Measurements from ENCODE around the gene GLRA1. TPM values are rescaled to one million over a fixed set of nuclear protein-coding genes. Genes with fewer than 3 reads are reported as not detected.

GLRA1 gene
- total and polyA plus RNA-seq, 4 donors, result not detected

DNA sequence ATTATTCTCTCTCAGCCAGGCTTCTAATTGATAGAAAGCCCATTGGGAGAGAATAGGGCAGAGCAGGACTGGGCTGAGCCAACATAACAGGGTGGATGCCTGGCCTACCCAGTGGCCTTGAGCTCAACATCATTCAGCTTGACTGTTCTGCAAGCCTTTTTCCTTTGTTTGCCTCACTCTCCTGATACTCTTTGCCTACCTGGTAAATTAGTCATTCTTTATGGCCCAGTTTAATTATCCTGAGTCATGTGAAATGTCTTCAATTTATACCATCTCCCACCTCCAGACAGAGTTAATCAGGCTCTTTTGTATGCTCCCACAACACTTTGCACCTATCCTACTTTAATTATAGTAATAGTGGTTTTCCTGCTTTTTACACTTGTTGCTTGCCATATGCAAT, 13.6 kb downstream of the GLRA1 start:
- H3K9me3 ChIP-seq (ENCODE audit: control insufficient read depth in 4 of 4, low read length in 3 of 4), result no peaks in the 10 kb centered on the region
- peaks cover 0 to 3% (median 0%) of the 10 kb centered on the region in 4 donors for H3K27me3 ChIP-seq (ENCODE audit: control insufficient read depth in 4 of 4, insufficient read depth in 4 of 4, low read length in 3 of 4)
- no peak overlapping the region for H3K4me3 ChIP-seq (ENCODE audit: low read depth in 1 of 3, low read length in 3 of 3)
- DNase-seq (ENCODE audit: low spot score), result no peak
- H3K27ac ChIP-seq (ENCODE audit: low read depth in 1 of 2, low read length in 2 of 2), result no peak overlapping the region
- no peak overlapping the region for H3K9ac ChIP-seq (ENCODE audit: low read depth in 1 of 2, low read length in 2 of 2)
- H3K4me1 ChIP-seq (ENCODE audit: control insufficient read depth in 4 of 4, insufficient read depth in 4 of 4, low read length in 3 of 4), result no peaks in the 10 kb centered on the region
- H3K36me3 ChIP-seq (ENCODE audit: control insufficient read depth in 4 of 4, insufficient read depth in 3 of 4, low read depth in 1 of 4, low read length in 3 of 4), result no peaks in the 10 kb centered on the region
- TF ChIP-seq NR2F2 (IDR thresholded peaks at IDR 0.05), result no peak
- TF ChIP-seq, protein P1, sequence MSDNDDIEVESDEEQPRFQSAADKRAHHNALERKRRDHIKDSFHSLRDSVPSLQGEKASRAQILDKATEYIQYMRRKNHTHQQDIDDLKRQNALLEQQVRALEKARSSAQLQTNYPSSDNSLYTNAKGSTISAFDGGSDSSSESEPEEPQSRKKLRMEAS (IDR thresholded peaks at IDR 0.05), result no peak

DNA sequence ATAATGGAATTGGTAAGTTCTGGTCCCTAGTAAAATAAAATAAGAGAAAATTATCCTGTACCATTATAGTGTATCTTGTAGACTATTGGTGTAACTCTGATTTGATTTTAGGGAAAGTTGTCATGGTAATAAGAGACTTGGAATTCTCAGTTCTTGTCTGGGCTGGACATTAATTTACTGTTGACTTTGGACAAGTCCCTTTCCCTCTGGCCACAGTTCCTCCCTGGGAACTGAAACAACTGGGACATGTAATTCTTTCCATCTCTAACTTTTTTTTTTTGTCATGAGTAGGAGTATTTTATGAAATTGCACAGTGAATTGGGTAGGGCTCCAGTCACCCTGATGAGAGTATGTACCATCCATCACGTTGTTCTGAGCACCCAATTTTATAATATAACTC, 15.0 kb downstream of the GLRA1 start:
- DNase-seq (ENCODE audit: low spot score), result no peak
- Histone ChIP-seq H3K9me3 (ENCODE audit: control insufficient read depth in 4 of 4, low read length in 3 of 4) (no peaks in the 10 kb centered on the region), H3K36me3 (ENCODE audit: control insufficient read depth in 4 of 4, insufficient read depth in 3 of 4, low read depth in 1 of 4, low read length in 3 of 4) (no peaks in the 10 kb centered on the region), H3K27ac (ENCODE audit: low read depth in 1 of 2, low read length in 2 of 2) (no peak overlapping the region), H3K27me3 (ENCODE audit: control insufficient read depth in 4 of 4, insufficient read depth in 4 of 4, low read length in 3 of 4) (peaks cover 0 to 3% (median under 1%) of the 10 kb centered on the region in 4 donors), H3K4me1 (ENCODE audit: control insufficient read depth in 4 of 4, insufficient read depth in 4 of 4, low read length in 3 of 4) (no peaks in the 10 kb centered on the region), H3K9ac (ENCODE audit: low read depth in 1 of 2, low read length in 2 of 2) (no peak overlapping the region), H3K4me3 (ENCODE audit: low read depth in 1 of 3, low read length in 3 of 3) (no peak overlapping the region)
- TF ChIP-seq JUND (IDR thresholded peaks at IDR 0.05) (no peak), FOXA1 (IDR thresholded peaks at IDR 0.05) (no peak), EGR1 (IDR thresholded peaks at IDR 0.05; ENCODE audit: low read depth in 2 of 2) (no peak), NR2F2 (IDR thresholded peaks at IDR 0.05) (no peak), HNF4A (conservative IDR thresholded peaks at IDR 0.05) (no peak)
- WGBS, result 48% methylated on average over 1 of the region's 1 CpG

DNA sequence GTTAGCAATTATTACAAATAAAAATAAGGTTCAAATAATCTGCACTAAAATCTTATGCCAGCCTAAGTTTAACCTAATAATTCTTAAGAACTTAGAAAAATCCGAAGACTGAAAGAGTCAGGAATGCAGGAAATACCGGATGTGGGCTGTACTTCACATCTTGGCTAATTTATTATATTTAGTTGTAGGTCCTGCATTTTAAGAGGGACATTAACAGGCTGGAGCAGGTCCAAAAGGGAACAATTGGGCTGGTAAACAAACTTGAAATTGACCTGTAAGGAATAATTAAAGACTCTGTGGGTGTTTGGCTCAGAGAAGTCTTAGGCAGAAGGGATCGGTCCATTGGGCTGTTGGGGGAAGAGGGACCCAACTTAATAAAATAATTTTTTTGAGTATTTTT, 18.4 kb downstream of the GLRA1 start:
- 64% methylated on average over 3 of the region's 3 CpGs for WGBS
- Histone ChIP-seq H3K4me1 (ENCODE audit: control insufficient read depth in 4 of 4, insufficient read depth in 4 of 4, low read length in 3 of 4) (no peaks in the 10 kb centered on the region), H3K27ac (ENCODE audit: low read depth in 1 of 2, low read length in 2 of 2) (no peak overlapping the region), H3K4me3 (ENCODE audit: low read depth in 1 of 3, low read length in 3 of 3) (no peak overlapping the region), H3K9ac (ENCODE audit: low read depth in 1 of 2, low read length in 2 of 2) (no peak overlapping the region), H3K27me3 (ENCODE audit: control insufficient read depth in 4 of 4, insufficient read depth in 4 of 4, low read length in 3 of 4) (peaks cover 0 to 5% (median 0%) of the 10 kb centered on the region in 4 donors), H3K36me3 (ENCODE audit: control insufficient read depth in 4 of 4, insufficient read depth in 3 of 4, low read depth in 1 of 4, low read length in 3 of 4) (no peaks in the 10 kb centered on the region), H3K9me3 (ENCODE audit: control insufficient read depth in 4 of 4, low read length in 3 of 4) (no peaks in the 10 kb centered on the region)
- no peak for DNase-seq (ENCODE audit: low spot score)
- TF ChIP-seq JUND (IDR thresholded peaks at IDR 0.05) (no peak), RXRA (IDR thresholded peaks at IDR 0.05) (no peak), TAF1 (conservative IDR thresholded peaks at IDR 0.05) (no peak), RAD21 (IDR thresholded peaks at IDR 0.05) (no peak), HNF4G (IDR thresholded peaks at IDR 0.05) (no peak), FOXA2 (IDR thresholded peaks at IDR 0.05) (no peak), HNF4A (conservative IDR thresholded peaks at IDR 0.05) (no peak)
- TF ChIP-seq, protein P2, sequence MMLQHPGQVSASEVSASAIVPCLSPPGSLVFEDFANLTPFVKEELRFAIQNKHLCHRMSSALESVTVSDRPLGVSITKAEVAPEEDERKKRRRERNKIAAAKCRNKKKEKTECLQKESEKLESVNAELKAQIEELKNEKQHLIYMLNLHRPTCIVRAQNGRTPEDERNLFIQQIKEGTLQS (IDR thresholded peaks at IDR 0.05), result no peak

DNA sequence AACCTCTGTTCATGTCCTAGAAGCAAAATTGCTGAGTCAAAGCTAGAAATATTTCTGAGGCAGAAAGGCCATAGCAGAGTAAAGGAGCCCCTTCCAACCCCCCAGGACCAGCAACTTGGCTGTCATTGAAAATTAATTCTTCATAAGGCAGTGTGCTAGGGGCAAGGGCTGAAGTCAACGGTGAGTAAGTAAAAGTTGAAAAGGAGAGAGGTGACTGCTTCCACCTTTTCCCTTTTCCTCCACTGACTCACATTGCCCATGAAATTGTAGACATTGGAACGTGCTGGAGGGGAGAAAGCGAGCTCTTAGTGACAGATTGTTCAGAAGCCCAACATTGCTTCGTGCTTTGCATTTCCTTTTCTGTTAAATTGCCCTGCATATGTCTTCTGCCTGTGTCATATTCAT, 19.1 kb downstream of the GLRA1 start:
- Histone ChIP-seq H3K27ac (ENCODE audit: low read depth in 1 of 2, low read length in 2 of 2) (no peak overlapping the region), H3K9me3 (ENCODE audit: control insufficient read depth in 4 of 4, low read length in 3 of 4) (no peaks in the 10 kb centered on the region), H3K36me3 (ENCODE audit: control insufficient read depth in 4 of 4, insufficient read depth in 3 of 4, low read depth in 1 of 4, low read length in 3 of 4) (no peaks in the 10 kb centered on the region), H3K9ac (ENCODE audit: low read depth in 1 of 2, low read length in 2 of 2) (no peak overlapping the region), H3K4me1 (ENCODE audit: control insufficient read depth in 4 of 4, insufficient read depth in 4 of 4, low read length in 3 of 4) (no peaks in the 10 kb centered on the region), H3K4me3 (ENCODE audit: low read depth in 1 of 3, low read length in 3 of 3) (no peak overlapping the region), H3K27me3 (ENCODE audit: control insufficient read depth in 4 of 4, insufficient read depth in 4 of 4, low read length in 3 of 4) (peaks cover 0 to 5% (median 0%) of the 10 kb centered on the region in 4 donors)
- WGBS, result 60% methylated on average over 4 of the region's 4 CpGs
- no peak for DNase-seq (ENCODE audit: low spot score)
- TF ChIP-seq, protein P2 (IDR thresholded peaks at IDR 0.05), result no peak
- TF ChIP-seq NR2F2 (IDR thresholded peaks at IDR 0.05), result no peak
- TF ChIP-seq HNF4A (conservative IDR thresholded peaks at IDR 0.05), result no peak
- no peak for TF ChIP-seq EGR1 (IDR thresholded peaks at IDR 0.05; ENCODE audit: low read depth in 2 of 2)
- TF ChIP-seq, protein P3, sequence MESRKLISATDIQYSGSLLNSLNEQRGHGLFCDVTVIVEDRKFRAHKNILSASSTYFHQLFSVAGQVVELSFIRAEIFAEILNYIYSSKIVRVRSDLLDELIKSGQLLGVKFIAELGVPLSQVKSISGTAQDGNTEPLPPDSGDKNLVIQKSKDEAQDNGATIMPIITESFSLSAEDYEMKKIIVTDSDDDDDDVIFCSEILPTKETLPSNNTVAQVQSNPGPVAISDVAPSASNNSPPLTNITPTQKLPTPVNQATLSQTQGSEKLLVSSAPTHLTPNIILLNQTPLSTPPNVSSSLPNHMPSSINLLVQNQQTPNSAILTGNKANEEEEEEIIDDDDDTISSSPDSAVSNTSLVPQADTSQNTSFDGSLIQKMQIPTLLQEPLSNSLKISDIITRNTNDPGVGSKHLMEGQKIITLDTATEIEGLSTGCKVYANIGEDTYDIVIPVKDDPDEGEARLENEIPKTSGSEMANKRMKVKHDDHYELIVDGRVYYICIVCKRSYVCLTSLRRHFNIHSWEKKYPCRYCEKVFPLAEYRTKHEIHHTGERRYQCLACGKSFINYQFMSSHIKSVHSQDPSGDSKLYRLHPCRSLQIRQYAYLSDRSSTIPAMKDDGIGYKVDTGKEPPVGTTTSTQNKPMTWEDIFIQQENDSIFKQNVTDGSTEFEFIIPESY (IDR thresholded peaks at IDR 0.05), result no peak
- TF ChIP-seq FOXA1 (IDR thresholded peaks at IDR 0.05), result no peak
- TF ChIP-seq, protein P1 (IDR thresholded peaks at IDR 0.05), result no peak
- TF ChIP-seq, protein P4, sequence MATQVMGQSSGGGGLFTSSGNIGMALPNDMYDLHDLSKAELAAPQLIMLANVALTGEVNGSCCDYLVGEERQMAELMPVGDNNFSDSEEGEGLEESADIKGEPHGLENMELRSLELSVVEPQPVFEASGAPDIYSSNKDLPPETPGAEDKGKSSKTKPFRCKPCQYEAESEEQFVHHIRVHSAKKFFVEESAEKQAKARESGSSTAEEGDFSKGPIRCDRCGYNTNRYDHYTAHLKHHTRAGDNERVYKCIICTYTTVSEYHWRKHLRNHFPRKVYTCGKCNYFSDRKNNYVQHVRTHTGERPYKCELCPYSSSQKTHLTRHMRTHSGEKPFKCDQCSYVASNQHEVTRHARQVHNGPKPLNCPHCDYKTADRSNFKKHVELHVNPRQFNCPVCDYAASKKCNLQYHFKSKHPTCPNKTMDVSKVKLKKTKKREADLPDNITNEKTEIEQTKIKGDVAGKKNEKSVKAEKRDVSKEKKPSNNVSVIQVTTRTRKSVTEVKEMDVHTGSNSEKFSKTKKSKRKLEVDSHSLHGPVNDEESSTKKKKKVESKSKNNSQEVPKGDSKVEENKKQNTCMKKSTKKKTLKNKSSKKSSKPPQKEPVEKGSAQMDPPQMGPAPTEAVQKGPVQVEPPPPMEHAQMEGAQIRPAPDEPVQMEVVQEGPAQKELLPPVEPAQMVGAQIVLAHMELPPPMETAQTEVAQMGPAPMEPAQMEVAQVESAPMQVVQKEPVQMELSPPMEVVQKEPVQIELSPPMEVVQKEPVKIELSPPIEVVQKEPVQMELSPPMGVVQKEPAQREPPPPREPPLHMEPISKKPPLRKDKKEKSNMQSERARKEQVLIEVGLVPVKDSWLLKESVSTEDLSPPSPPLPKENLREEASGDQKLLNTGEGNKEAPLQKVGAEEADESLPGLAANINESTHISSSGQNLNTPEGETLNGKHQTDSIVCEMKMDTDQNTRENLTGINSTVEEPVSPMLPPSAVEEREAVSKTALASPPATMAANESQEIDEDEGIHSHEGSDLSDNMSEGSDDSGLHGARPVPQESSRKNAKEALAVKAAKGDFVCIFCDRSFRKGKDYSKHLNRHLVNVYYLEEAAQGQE (IDR thresholded peaks at IDR 0.05), result no peak
- TF ChIP-seq RXRA (IDR thresholded peaks at IDR 0.05), result no peak
- no peak for TF ChIP-seq HNF4G (IDR thresholded peaks at IDR 0.05)
- no peak for TF ChIP-seq RAD21 (IDR thresholded peaks at IDR 0.05)
- TF ChIP-seq JUND (IDR thresholded peaks at IDR 0.05), result no peak
- no peak for TF ChIP-seq TAF1 (conservative IDR thresholded peaks at IDR 0.05)
- no peak for TF ChIP-seq FOXA2 (IDR thresholded peaks at IDR 0.05)
- TF ChIP-seq YY1 (IDR thresholded peaks at IDR 0.05), result no peak
- no peak for TF ChIP-seq SP1 (IDR thresholded peaks at IDR 0.05)

Data from liver (tissue), 9 donors.